Fibroblast of skin of abdomen (primary cell): ENCODE measurements around the gene FDX1. TPM values are rescaled to one million over a fixed set of nuclear protein-coding genes. Genes with fewer than 3 reads are reported as not detected.
A peak's percentile ranks its signal among the peaks of the same experiment; 100 is the strongest.
"Not testable (repeated sequence)": the region's sequence is repeated elsewhere in the genome, so short reads cannot be mapped to it uniquely, and the experiment has no call there.

Source experiments
- DNase-seq: peaks from one replicate; pipeline ENCODE4 v3.0.0-alpha.2; 2013
- polyA plus RNA-seq, 2 experiments: library from polyadenylated mRNA; unstranded; fragments of 120-200 nt; gene quantifications; one replicate each; pipeline ENCODE4 v1.2.1, GENCODE V29; 2013; ENCODE audit not compliant: insufficient read length in 2 of 2

FDX1 gene
- 7.9 TPM for polyA plus RNA-seq (2013, experiment 1 of 2; ENCODE audit: insufficient read length)
- 7.5 TPM for polyA plus RNA-seq (2013, experiment 2 of 2; ENCODE audit: insufficient read length)

GRCh38 chr11:110429731-110430266 is at the start of gene FDX1:
Gene FDX1 (plus strand): TSS chr11:110429948. CDS start chr11:110430121, 173 bp downstream.
- DNase-seq: peak; percentile 76

GRCh38 chr11:110380836-110381622 is 48.7 kb upstream of the FDX1 start:
- DNase-seq: no peak

- not testable (repeated sequence) for DNase-seq
Observed at GRCh38 chr11:110388231-110388630, 41.5 kb upstream of the FDX1 start.

- DNase-seq: no peak
Observed at GRCh38 chr11:110389965-110390364, 39.8 kb upstream of the FDX1 start.

- no peak for DNase-seq
Observed at GRCh38 chr11:110392056-110392455, 37.7 kb upstream of the FDX1 start.

GRCh38 chr11:110397668-110398286 is 32.0 kb upstream of the FDX1 start:
- DNase-seq: not testable (repeated sequence)

- not testable (repeated sequence) for DNase-seq
Observed at GRCh38 chr11:110403585-110403984, 26.2 kb upstream of the FDX1 start.

GRCh38 chr11:110405636-110406035 is 24.1 kb upstream of the FDX1 start:
- not testable (repeated sequence) for DNase-seq

- no peak for DNase-seq
Observed at GRCh38 chr11:110407315-110407714, 22.4 kb upstream of the FDX1 start.

GRCh38 chr11:110409174-110409573 is 20.6 kb upstream of the FDX1 start:
- DNase-seq: no peak

- DNase-seq: no peak
Observed at GRCh38 chr11:110410651-110411050, 19.1 kb upstream of the FDX1 start.

- no peak for DNase-seq
Observed at GRCh38 chr11:110415081-110415480, 14.7 kb upstream of the FDX1 start.

GRCh38 chr11:110421658-110422057 is 8.1 kb upstream of the FDX1 start:
- not testable (repeated sequence) for DNase-seq

GRCh38 chr11:110422306-110422905 is 7.3 kb upstream of the FDX1 start:
- DNase-seq: no peak

GRCh38 chr11:110424775-110425444 is 4.8 kb upstream of the FDX1 start:
- DNase-seq: no peak

- peak; percentile 92 for DNase-seq
Observed at GRCh38 chr11:110425751-110426545, 3.8 kb upstream of the FDX1 start.

- DNase-seq: no peak
Observed at GRCh38 chr11:110428040-110428439, 1.7 kb upstream of the FDX1 start.

- DNase-seq: no peak
Observed at GRCh38 chr11:110428956-110429730, 605 bp upstream of the FDX1 start.

GRCh38 chr11:110430267-110431050 is 711 bp downstream of the FDX1 start:
- DNase-seq: no peak

GRCh38 chr11:110431051-110431672 is 1.4 kb downstream of the FDX1 start:
- no peak for DNase-seq
